ENCODE data around the gene DPP9. TPM values are rescaled to one million over a fixed set of nuclear protein-coding genes. Genes with fewer than 3 reads are reported as not detected.
A peak's percentile ranks its signal among the peaks of the same experiment; 100 is the strongest.

Gene DPP9
- total RNA-seq, 1 experiment from 2014 or later: 46.4 TPM

- Histone ChIP-seq H3K18ac (ENCODE audit: insufficient read length, low read depth, low read length) (no peak overlapping the region), H2BK120ac (ENCODE audit: low read depth, low read length, poor library complexity, severe bottlenecking) (no peak overlapping the region), H3K9ac (ENCODE audit: extremely low read depth, insufficient read length, low read length) (no peak overlapping the region), H3K23ac (ENCODE audit: insufficient read length, low read depth, low read length) (no peak overlapping the region), H4K91ac (ENCODE audit: insufficient read length, low read depth, low read length) (no peak overlapping the region), H3K27me3 (ENCODE audit: insufficient read depth, low read length) (no peaks in the 10 kb centered on the region), H3K9me3 (ENCODE audit: control insufficient read depth, low read depth, low read length) (no peaks in the 10 kb centered on the region), H2BK12ac (ENCODE audit: insufficient read length, low read depth, low read length) (no peak overlapping the region), H3K4ac (ENCODE audit: low read depth, low read length) (no peak overlapping the region), H2AK5ac (ENCODE audit: insufficient read length, low read length) (no peak overlapping the region), H3K4me2 (ENCODE audit: insufficient read depth, insufficient read length, low read length) (no peak overlapping the region), H3K79me1 (ENCODE audit: insufficient read depth, low read depth, low read length, poor library complexity, severe bottlenecking) (no peaks in the 10 kb centered on the region), H2AFZ (ENCODE audit: low read length) (no peak overlapping the region), H3K79me2 (ENCODE audit: insufficient read depth, low read length) (no peaks in the 10 kb centered on the region), H2BK20ac (ENCODE audit: low read depth, low read length, poor library complexity, severe bottlenecking) (no peak overlapping the region), H4K20me1 (ENCODE audit: control insufficient read depth, insufficient read depth, insufficient read length) (no peaks in the 10 kb centered on the region), H2BK15ac (ENCODE audit: low read depth, low read length) (no peak overlapping the region), H4K5ac (ENCODE audit: insufficient read length, low read depth, low read length) (no peak overlapping the region), H3K23me2 (ENCODE audit: insufficient read length, low read depth, low read length, poor library complexity, severe bottlenecking) (peaks cover 7% of the 10 kb centered on the region), H3K4me1 (ENCODE audit: insufficient read depth, low read length) (no peaks in the 10 kb centered on the region; the same call in 1 of the 2 replicates), H2BK5ac (ENCODE audit: insufficient read length, low read length) (no peak overlapping the region), H3T11ph (ENCODE audit: low read length) (no peak overlapping the region), H3K27ac (ENCODE audit: insufficient read length, low read depth, low read length) (no peak overlapping the region), H3K14ac (ENCODE audit: insufficient read depth, low read length) (no peak overlapping the region; the same call in 1 of the 2 replicates), H4K8ac (replicated peaks; ENCODE audit: insufficient read length, low read depth, low read length) (no peak overlapping the region), H3K56ac (ENCODE audit: insufficient read length, low read depth, low read length) (no peak overlapping the region)
- WGBS (ENCODE audit: extremely low coverage, insufficient read length, low lambda C conversion rate): no CpG with 5 or more reads among the region's 9 CpGs
- TF ChIP-seq CTCF (conservative IDR thresholded peaks at IDR 0.05): no peak
- Mint-ChIP-seq H3K36me3 (ENCODE audit: insufficient read depth in 1 of 3, low read depth in 3 of 3) (no peaks in the 10 kb centered on the region), H3K9me3 (no peaks in the 10 kb centered on the region), H3K27me3 (ENCODE audit: low read depth) (peaks cover 43% of the 10 kb centered on the region), H3K27ac (no peak overlapping the region), H3K4me3 (peak overlapping the region in 1 of 2 experiments; percentile 21; a peak in 2 of 5 replicates), H3K4me1 (peaks cover 0 to 10% of the 10 kb centered on the region in 2 experiments; a peak in 2 of 4 replicates)
- DNase-seq: no peak
These were observed 49.5 kb upstream of the DPP9 start for GRCh38 chr19:4773047-4773640.
